ENCODE data around the gene DMRTB1.

DMRTB1 gene

GRCh38 chr1:53498555-53499131 lies 39.4 kb downstream of the DMRTB1 start:
- DNase-seq (ENCODE audit: insufficient read length, low spot score) (no peak), FAIRE-seq (no peak)
- TF ChIP-seq SPI1 (IDR thresholded peaks at IDR 0.05; ENCODE audit: low read depth, low read length) (no peak), PAX5 (IDR thresholded peaks at IDR 0.05; ENCODE audit: insufficient read depth, low read length, severe bottlenecking) (no peak), TAF1 (IDR thresholded peaks at IDR 0.05; ENCODE audit: low read depth, low read length) (no peak), POLR2A (IDR thresholded peaks at IDR 0.05; ENCODE audit: low read depth, low read length) (no peak), POU2F2 (IDR thresholded peaks at IDR 0.05; ENCODE audit: low read depth, low read length) (no peak), POLR2AphosphoS5 (IDR thresholded peaks at IDR 0.05; ENCODE audit: low read depth, low read length) (no peak)

DNA sequence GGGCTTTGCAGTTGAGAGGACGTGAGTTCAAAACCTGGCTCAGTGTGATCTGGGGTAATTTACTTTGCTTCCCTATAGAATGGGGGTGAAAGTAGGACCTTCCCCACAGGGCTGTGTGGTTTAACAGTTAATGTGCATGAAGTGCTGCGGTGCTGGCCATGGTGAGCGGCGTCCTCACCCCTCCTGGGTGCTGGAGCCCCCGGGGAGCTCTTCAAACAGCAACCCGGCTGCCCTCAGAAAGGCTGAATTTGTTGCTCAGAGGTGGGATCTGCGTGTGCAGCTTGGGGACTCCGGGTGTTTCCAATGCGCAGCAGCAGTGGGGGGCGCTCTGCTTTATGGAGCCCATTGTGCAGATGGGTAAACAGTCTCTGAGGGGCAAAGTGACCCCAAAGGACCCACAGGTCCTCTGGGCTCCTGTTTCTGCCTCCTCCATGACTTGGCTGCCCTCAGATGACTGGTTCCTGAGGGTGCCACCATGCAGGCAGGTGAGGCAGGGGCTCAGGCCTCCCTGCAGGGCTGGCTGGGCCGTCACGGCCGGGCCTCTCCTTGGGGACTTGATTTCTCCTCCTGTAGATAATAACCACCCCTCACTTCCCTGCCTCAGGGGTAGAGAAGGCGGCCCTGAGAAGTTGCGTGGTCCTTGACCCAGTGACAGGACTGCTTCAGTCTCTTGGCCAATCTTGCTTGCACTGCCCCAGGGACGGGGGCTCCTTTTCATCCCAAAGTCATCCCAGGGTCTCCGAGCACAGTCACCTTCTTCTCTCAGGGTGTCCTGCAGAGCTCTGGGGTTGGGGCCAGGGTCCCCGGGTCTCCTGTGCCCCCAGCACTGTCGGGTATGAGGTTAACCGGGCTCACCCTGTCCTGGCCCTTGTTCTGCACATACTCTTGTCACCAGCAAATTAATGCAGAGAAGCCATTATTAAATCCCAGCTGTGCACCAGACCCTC lies 40.3 kb downstream of the DMRTB1 start:
- DNase-seq (ENCODE audit: insufficient read length, low spot score) = no peak
- no peak for FAIRE-seq

DNA sequence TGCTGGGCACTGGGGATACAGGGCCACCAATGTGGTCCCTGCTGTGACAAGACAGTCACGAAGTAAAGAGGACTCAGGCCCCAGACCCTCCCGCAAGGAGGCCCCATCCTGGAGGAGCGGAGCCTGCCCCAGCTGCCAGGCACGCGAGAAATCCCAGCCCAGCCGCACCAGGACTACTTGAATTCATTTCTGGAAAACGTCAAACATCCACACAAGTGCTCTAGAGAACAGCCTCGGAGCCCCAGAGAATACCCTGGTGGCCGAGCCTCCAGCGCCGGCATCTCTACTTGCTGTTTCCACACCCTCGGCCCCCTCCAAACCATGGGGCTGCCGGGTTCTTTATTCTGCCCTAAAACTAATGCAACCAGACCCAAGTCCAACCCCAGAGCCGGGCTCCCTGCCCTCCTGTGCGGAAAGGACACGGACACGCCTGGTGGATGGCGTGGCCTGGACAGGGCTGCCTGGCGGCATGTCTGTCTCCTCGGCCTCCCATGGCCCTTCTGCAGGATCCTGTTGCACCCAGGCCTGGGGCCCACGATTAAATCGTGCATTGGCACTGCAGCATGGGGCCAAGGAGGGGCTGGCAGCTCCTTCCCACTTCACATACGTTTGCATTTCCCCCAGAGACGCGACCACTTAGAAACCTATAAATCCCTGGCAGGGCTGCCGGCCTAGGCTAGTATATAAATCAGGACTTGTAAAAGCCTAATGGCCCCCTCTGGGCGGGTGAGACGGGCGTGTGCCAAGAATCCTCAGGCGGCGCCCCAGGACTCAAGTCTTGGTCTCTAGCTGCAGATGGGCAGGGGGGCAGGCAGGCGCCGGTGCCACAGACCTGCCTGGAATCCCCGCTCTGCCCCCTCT lies 41.2 kb downstream of the DMRTB1 start:
- FAIRE-seq = no peak
- no peak for DNase-seq (ENCODE audit: insufficient read length, low spot score)
- TF ChIP-seq SPI1 (IDR thresholded peaks at IDR 0.05; ENCODE audit: low read depth, low read length) (no peak), POLR2A (IDR thresholded peaks at IDR 0.05; ENCODE audit: low read depth, low read length) (no peak), POLR2AphosphoS5 (IDR thresholded peaks at IDR 0.05; ENCODE audit: low read depth, low read length) (no peak), PAX5 (IDR thresholded peaks at IDR 0.05; ENCODE audit: insufficient read depth, low read length, severe bottlenecking) (no peak), POU2F2 (IDR thresholded peaks at IDR 0.05; ENCODE audit: low read depth, low read length) (no peak)

More for the DNA sequence above, 40.3 kb downstream of the DMRTB1 start:
- TF ChIP-seq SPI1 (IDR thresholded peaks at IDR 0.05; ENCODE audit: low read depth, low read length) = no peak
- TF ChIP-seq PAX5 (IDR thresholded peaks at IDR 0.05; ENCODE audit: insufficient read depth, low read length, severe bottlenecking) = no peak
- TF ChIP-seq POLR2AphosphoS5 (IDR thresholded peaks at IDR 0.05; ENCODE audit: low read depth, low read length) = no peak
- TF ChIP-seq POU2F2 (IDR thresholded peaks at IDR 0.05; ENCODE audit: low read depth, low read length) = no peak
- TF ChIP-seq TAF1 (IDR thresholded peaks at IDR 0.05; ENCODE audit: low read depth, low read length) = no peak
- TF ChIP-seq POLR2A (IDR thresholded peaks at IDR 0.05; ENCODE audit: low read depth, low read length) = no peak

- TF ChIP-seq POLR2A (IDR thresholded peaks at IDR 0.05; ENCODE audit: low read depth, low read length) (no peak), POU2F2 (IDR thresholded peaks at IDR 0.05; ENCODE audit: low read depth, low read length) (no peak)
- no peak for DNase-seq (ENCODE audit: insufficient read length, low spot score)
- no peak for FAIRE-seq
These were observed 42.1 kb downstream of the DMRTB1 start for GRCh38 chr1:53501065-53502005.

GRCh38 chr1:53502641-53503432 lies 43.6 kb downstream of the DMRTB1 start:
- FAIRE-seq (no peak), DNase-seq (ENCODE audit: insufficient read length, low spot score) (no peak)
- TF ChIP-seq PAX5 (IDR thresholded peaks at IDR 0.05; ENCODE audit: insufficient read depth, low read length, severe bottlenecking) (no peak), POLR2AphosphoS5 (IDR thresholded peaks at IDR 0.05; ENCODE audit: low read depth, low read length) (no peak), POU2F2 (IDR thresholded peaks at IDR 0.05; ENCODE audit: low read depth, low read length) (no peak), SPI1 (IDR thresholded peaks at IDR 0.05; ENCODE audit: low read depth, low read length) (no peak), TAF1 (IDR thresholded peaks at IDR 0.05; ENCODE audit: low read depth, low read length) (no peak), POLR2A (IDR thresholded peaks at IDR 0.05; ENCODE audit: low read depth, low read length) (no peak)

DNA sequence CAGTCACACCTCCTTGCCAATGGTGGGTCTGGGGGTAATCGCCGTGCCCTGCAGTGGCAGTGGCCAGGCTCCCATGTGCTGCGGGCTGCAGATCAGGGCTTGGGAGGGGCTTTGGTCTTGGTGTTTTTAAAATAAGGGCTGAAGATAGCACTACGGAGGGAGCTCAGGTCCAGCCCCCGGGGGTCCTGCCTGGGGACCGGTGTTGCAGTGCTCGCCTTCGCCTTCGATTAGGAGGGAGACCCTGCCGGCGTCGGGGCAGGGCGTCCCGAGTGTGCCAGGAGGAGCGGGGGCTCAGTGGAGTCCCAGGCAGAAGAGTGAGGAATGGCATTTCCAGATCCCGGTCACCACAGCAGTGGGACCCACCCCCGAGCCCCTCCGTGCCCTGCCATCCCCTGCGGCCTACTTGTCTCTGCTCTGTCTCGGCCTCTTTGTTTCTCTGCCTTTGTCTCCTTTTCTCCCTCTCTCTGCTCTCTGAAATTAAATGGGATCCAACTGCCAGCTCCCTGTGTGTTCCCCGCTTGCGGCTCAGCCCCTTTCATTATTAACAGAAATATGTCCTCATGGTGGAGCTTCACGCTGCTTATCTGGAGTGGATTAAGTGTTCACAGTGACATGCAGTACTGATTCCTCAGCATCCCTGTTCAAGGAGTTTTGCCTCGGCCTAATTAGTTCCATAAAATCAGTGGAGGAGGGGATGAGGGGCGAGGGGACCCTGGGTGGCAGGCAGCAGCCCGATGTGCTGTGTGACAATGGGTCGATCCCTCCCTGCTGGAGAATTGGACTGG lies 44.4 kb downstream of the DMRTB1 start:
- DNase-seq (ENCODE audit: insufficient read length, low spot score) = no peak
- no peak for FAIRE-seq
- TF ChIP-seq POLR2A (IDR thresholded peaks at IDR 0.05; ENCODE audit: low read depth, low read length) (no peak), POLR2AphosphoS5 (IDR thresholded peaks at IDR 0.05; ENCODE audit: low read depth, low read length) (no peak), PAX5 (IDR thresholded peaks at IDR 0.05; ENCODE audit: insufficient read depth, low read length, severe bottlenecking) (no peak), TAF1 (IDR thresholded peaks at IDR 0.05; ENCODE audit: low read depth, low read length) (no peak), POU2F2 (IDR thresholded peaks at IDR 0.05; ENCODE audit: low read depth, low read length) (no peak), SPI1 (IDR thresholded peaks at IDR 0.05; ENCODE audit: low read depth, low read length) (no peak)

GRCh38 chr1:53504901-53505300 lies 45.7 kb downstream of the DMRTB1 start:
- TF ChIP-seq SPI1 (IDR thresholded peaks at IDR 0.05; ENCODE audit: low read depth, low read length) (no peak), PAX5 (IDR thresholded peaks at IDR 0.05; ENCODE audit: insufficient read depth, low read length, severe bottlenecking) (no peak), TAF1 (IDR thresholded peaks at IDR 0.05; ENCODE audit: low read depth, low read length) (no peak), POLR2A (IDR thresholded peaks at IDR 0.05; ENCODE audit: low read depth, low read length) (no peak), POLR2AphosphoS5 (IDR thresholded peaks at IDR 0.05; ENCODE audit: low read depth, low read length) (no peak), POU2F2 (IDR thresholded peaks at IDR 0.05; ENCODE audit: low read depth, low read length) (no peak)
- no peak for DNase-seq (ENCODE audit: insufficient read length, low spot score)
- FAIRE-seq = no peak
